Renal cortical epithelial cell (primary cell): ENCODE measurements around the gene TM9SF2. TPM values are rescaled to one million over a fixed set of nuclear protein-coding genes. Genes with fewer than 3 reads are reported as not detected.
"Not testable (repeated sequence)": the region's sequence is repeated elsewhere in the genome, so short reads cannot be mapped to it uniquely, and the experiment has no call there.

Source experiments
- DNase-seq: peaks from one replicate; pipeline ENCODE4 v3.0.0-alpha.2; 2011; ENCODE audit warnings: low read depth
- total RNA-seq: library from RNA; depleted of rRNA; stranded (reverse); fragments of >200 nt; gene quantifications from 2 replicates; pipeline ENCODE4 v1.2.3, GENCODE V29; 2014

Gene TM9SF2
- total RNA-seq, 1 donor from 2014 or later, result 253 TPM

GRCh38 chr13:99536023-99536422 lies 34.8 kb downstream of the TM9SF2 start:
- DNase-seq, result no peak

- DNase-seq, result no peak
Measured at GRCh38 chr13:99540530-99540929, 39.3 kb downstream of the TM9SF2 start.

GRCh38 chr13:99542788-99543406 lies 41.6 kb downstream of the TM9SF2 start:
- no peak for DNase-seq

GRCh38 chr13:99545361-99545760 lies 44.1 kb downstream of the TM9SF2 start:
- no peak for DNase-seq

- no peak for DNase-seq
Measured at GRCh38 chr13:99545979-99546378, 44.7 kb downstream of the TM9SF2 start.

- DNase-seq, result no peak
Measured at GRCh38 chr13:99546878-99547277, 45.6 kb downstream of the TM9SF2 start.

- no peak for DNase-seq
Measured at GRCh38 chr13:99548448-99548847, 47.2 kb downstream of the TM9SF2 start.

- peak; percentile 65 for DNase-seq
Measured at GRCh38 chr13:99553033-99553432, 51.8 kb downstream of the TM9SF2 start.

GRCh38 chr13:99555149-99555548 lies 53.9 kb downstream of the TM9SF2 start:
- no peak for DNase-seq

- DNase-seq, result no peak
Measured at GRCh38 chr13:99556867-99557443, 55.7 kb downstream of the TM9SF2 start.

- DNase-seq, result no peak
Measured at GRCh38 chr13:99558570-99559180, 57.4 kb downstream of the TM9SF2 start.

GRCh38 chr13:99559560-99559959 lies 58.3 kb downstream of the TM9SF2 start:
- peak; percentile 49 for DNase-seq

- peak; percentile 25 for DNase-seq
Measured at GRCh38 chr13:99563404-99563803, 62.1 kb downstream of the TM9SF2 start.

- DNase-seq, result no peak
Measured at GRCh38 chr13:99564386-99564785, 63.1 kb downstream of the TM9SF2 start.

GRCh38 chr13:99565478-99566124 lies 64.3 kb downstream of the TM9SF2 start:
- DNase-seq, result no peak

GRCh38 chr13:99566125-99567083 lies 65.1 kb downstream of the TM9SF2 start:
- DNase-seq, result no peak

- not testable (repeated sequence) for DNase-seq
Measured at GRCh38 chr13:99568901-99569300, 67.6 kb downstream of the TM9SF2 start.

GRCh38 chr13:99572131-99572530 lies 70.9 kb downstream of the TM9SF2 start:
- DNase-seq, result peak; percentile 84

- peak; percentile 49 for DNase-seq
Measured at GRCh38 chr13:99572921-99573320, 71.6 kb downstream of the TM9SF2 start.

- DNase-seq, result no peak
Measured at GRCh38 chr13:99575376-99576120, 74.3 kb downstream of the TM9SF2 start.
